Measurements from ENCODE around the gene RWDD3.

The RWDD3 gene

GRCh38 chr1:95233737-95234500 is at the start of gene RWDD3:
TSS of gene RWDD3 (plus strand) at chr1:95234210. CDS start at chr1:95234231, 21 bp downstream.
- no peaks in the 10 kb centered on the region for H3K9me3 Mint-ChIP-seq
- peak within 1 kb of the TSS; percentile 88 for H3K27ac Mint-ChIP-seq
- H3K27me3 Mint-ChIP-seq = peaks cover 19% of the 10 kb centered on the region
- H3K4me1 Mint-ChIP-seq = peaks cover 24% of the 10 kb centered on the region
- CTCF ChIA-PET = interaction anchor here (0.6 to 1.6 kb wide), 15 partner anchors 8 to 380 kb away, joined by 3 to 11 read pairs (median 4); no protein-coding TSS in a partner anchor
- peak within 1 kb of the TSS; percentile 91 for H3K4me3 Mint-ChIP-seq
- peak; percentile 93 for DNase-seq
- H3K36me3 Mint-ChIP-seq = peaks cover 19% of the 10 kb centered on the region

- no peak overlapping the region for H3K27ac Mint-ChIP-seq
- CTCF ChIA-PET = no interaction called here
- DNase-seq = no peak
- no peak overlapping the region for H3K4me3 Mint-ChIP-seq
- H3K9me3 Mint-ChIP-seq = no peaks in the 10 kb centered on the region
- no peaks in the 10 kb centered on the region for H3K36me3 Mint-ChIP-seq
- no peaks in the 10 kb centered on the region for H3K27me3 Mint-ChIP-seq
- no peaks in the 10 kb centered on the region for H3K4me1 Mint-ChIP-seq
Measured at GRCh38 chr1:95186149-95186548, 47.9 kb upstream of the RWDD3 start.

- Mint-ChIP-seq H3K4me1 (no peaks in the 10 kb centered on the region), H3K9me3 (no peaks in the 10 kb centered on the region), H3K27me3 (no peaks in the 10 kb centered on the region), H3K36me3 (no peaks in the 10 kb centered on the region), H3K27ac (no peak overlapping the region), H3K4me3 (no peak overlapping the region)
- CTCF ChIA-PET = no interaction called here
- DNase-seq = no peak
Measured at GRCh38 chr1:95193591-95193990, 40.4 kb upstream of the RWDD3 start.

GRCh38 chr1:95195046-95195445 is 39.0 kb upstream of the RWDD3 start:
- Mint-ChIP-seq H3K36me3 (no peaks in the 10 kb centered on the region), H3K9me3 (no peaks in the 10 kb centered on the region), H3K27me3 (no peaks in the 10 kb centered on the region), H3K27ac (no peak overlapping the region), H3K4me3 (no peak overlapping the region), H3K4me1 (no peaks in the 10 kb centered on the region)
- CTCF ChIA-PET = no interaction called here
- no peak for DNase-seq

GRCh38 chr1:95196017-95196416 is 38.0 kb upstream of the RWDD3 start:
- no peaks in the 10 kb centered on the region for H3K27me3 Mint-ChIP-seq
- no peak overlapping the region for H3K27ac Mint-ChIP-seq
- CTCF ChIA-PET = no interaction called here
- H3K9me3 Mint-ChIP-seq = no peaks in the 10 kb centered on the region
- no peak for DNase-seq
- no peaks in the 10 kb centered on the region for H3K4me1 Mint-ChIP-seq
- H3K4me3 Mint-ChIP-seq = no peak overlapping the region
- no peaks in the 10 kb centered on the region for H3K36me3 Mint-ChIP-seq

GRCh38 chr1:95197616-95198252 is 36.3 kb upstream of the RWDD3 start:
- Mint-ChIP-seq H3K27me3 (no peaks in the 10 kb centered on the region), H3K27ac (no peak overlapping the region), H3K9me3 (no peaks in the 10 kb centered on the region), H3K36me3 (no peaks in the 10 kb centered on the region), H3K4me3 (no peak overlapping the region), H3K4me1 (no peaks in the 10 kb centered on the region)
- no peak for DNase-seq
- CTCF ChIA-PET = no interaction called here

- CTCF ChIA-PET = interaction anchor here (0.7 kb wide), 1 partner anchor 118 kb away, joined by 3 read pairs; no protein-coding TSS in a partner anchor
- Mint-ChIP-seq H3K4me3 (no peak overlapping the region), H3K9me3 (no peaks in the 10 kb centered on the region), H3K4me1 (no peaks in the 10 kb centered on the region), H3K36me3 (no peaks in the 10 kb centered on the region), H3K27me3 (no peaks in the 10 kb centered on the region), H3K27ac (no peak overlapping the region)
- DNase-seq = no peak
Measured at GRCh38 chr1:95201905-95202304, 32.1 kb upstream of the RWDD3 start.

- Mint-ChIP-seq H3K4me1 (no peaks in the 10 kb centered on the region), H3K4me3 (no peak overlapping the region), H3K9me3 (no peaks in the 10 kb centered on the region), H3K27me3 (peaks cover 6% of the 10 kb centered on the region), H3K36me3 (no peaks in the 10 kb centered on the region), H3K27ac (no peak overlapping the region)
- no peak for DNase-seq
- CTCF ChIA-PET = no interaction called here
Measured at GRCh38 chr1:95203908-95204437, 30.0 kb upstream of the RWDD3 start.

GRCh38 chr1:95206514-95206913 is 27.5 kb upstream of the RWDD3 start:
- H3K27me3 Mint-ChIP-seq = peaks cover 6% of the 10 kb centered on the region
- no peak overlapping the region for H3K4me3 Mint-ChIP-seq
- CTCF ChIA-PET = no interaction called here
- H3K9me3 Mint-ChIP-seq = no peaks in the 10 kb centered on the region
- H3K27ac Mint-ChIP-seq = no peak overlapping the region
- no peak for DNase-seq
- H3K4me1 Mint-ChIP-seq = no peaks in the 10 kb centered on the region
- H3K36me3 Mint-ChIP-seq = no peaks in the 10 kb centered on the region

GRCh38 chr1:95207223-95207935 is 26.6 kb upstream of the RWDD3 start:
- CTCF ChIA-PET = no interaction called here
- no peaks in the 10 kb centered on the region for H3K4me1 Mint-ChIP-seq
- DNase-seq = no peak
- H3K4me3 Mint-ChIP-seq = no peak overlapping the region
- H3K36me3 Mint-ChIP-seq = no peaks in the 10 kb centered on the region
- no peak overlapping the region for H3K27ac Mint-ChIP-seq
- no peaks in the 10 kb centered on the region for H3K9me3 Mint-ChIP-seq
- peaks cover 6% of the 10 kb centered on the region for H3K27me3 Mint-ChIP-seq

- Mint-ChIP-seq H3K9me3 (no peaks in the 10 kb centered on the region), H3K36me3 (no peaks in the 10 kb centered on the region), H3K27ac (no peak overlapping the region), H3K27me3 (peaks cover 6% of the 10 kb centered on the region), H3K4me3 (no peak overlapping the region), H3K4me1 (no peaks in the 10 kb centered on the region)
- no peak for DNase-seq
- CTCF ChIA-PET = interaction anchor here (1.0 kb wide), 1 partner anchor 25 kb away, joined by 3 read pairs; the partner anchor contains the start of gene RWDD3
Measured at GRCh38 chr1:95208876-95209275, 25.1 kb upstream of the RWDD3 start.

- CTCF ChIA-PET = interaction anchor here (1.0 kb wide), 1 partner anchor 25 kb away, joined by 3 read pairs; the partner anchor contains the start of gene RWDD3
- Mint-ChIP-seq H3K27ac (no peak overlapping the region), H3K36me3 (no peaks in the 10 kb centered on the region), H3K9me3 (no peaks in the 10 kb centered on the region), H3K27me3 (peaks cover 6% of the 10 kb centered on the region), H3K4me3 (no peak overlapping the region), H3K4me1 (no peaks in the 10 kb centered on the region)
- DNase-seq = no peak
Measured at GRCh38 chr1:95209291-95209690, 24.7 kb upstream of the RWDD3 start.

GRCh38 chr1:95216292-95216990 is 17.6 kb upstream of the RWDD3 start:
- Mint-ChIP-seq H3K4me1 (no peaks in the 10 kb centered on the region), H3K4me3 (no peak overlapping the region), H3K27ac (no peak overlapping the region), H3K9me3 (no peaks in the 10 kb centered on the region), H3K27me3 (peaks cover 7% of the 10 kb centered on the region), H3K36me3 (no peaks in the 10 kb centered on the region)
- CTCF ChIA-PET = no interaction called here
- no peak for DNase-seq

GRCh38 chr1:95217371-95217770 is 16.6 kb upstream of the RWDD3 start:
- DNase-seq = no peak
- H3K4me1 Mint-ChIP-seq = no peaks in the 10 kb centered on the region
- no peaks in the 10 kb centered on the region for H3K9me3 Mint-ChIP-seq
- H3K4me3 Mint-ChIP-seq = no peak overlapping the region
- peaks cover 7% of the 10 kb centered on the region for H3K27me3 Mint-ChIP-seq
- no peak overlapping the region for H3K27ac Mint-ChIP-seq
- CTCF ChIA-PET = no interaction called here
- no peaks in the 10 kb centered on the region for H3K36me3 Mint-ChIP-seq
